ENCODE results near the gene MPPED1. TPM values are rescaled to one million over a fixed set of nuclear protein-coding genes. Genes with fewer than 3 reads are reported as not detected.

Gene MPPED1
- total RNA-seq, 1 donor from 2014 or later = 1.7 TPM

GRCh38 chr22:43516996-43517635 is 105.3 kb downstream of the MPPED1 start:
- H3K36me3 Mint-ChIP-seq (ENCODE audit: low read depth) = no peaks in the 10 kb centered on the region
- H3K27me3 Mint-ChIP-seq (ENCODE audit: low read depth) = peaks cover 5% of the 10 kb centered on the region
- H3K4me3 Mint-ChIP-seq = no peak overlapping the region
- H3K9me3 Mint-ChIP-seq = no peaks in the 10 kb centered on the region
- TF ChIP-seq, protein P1, sequence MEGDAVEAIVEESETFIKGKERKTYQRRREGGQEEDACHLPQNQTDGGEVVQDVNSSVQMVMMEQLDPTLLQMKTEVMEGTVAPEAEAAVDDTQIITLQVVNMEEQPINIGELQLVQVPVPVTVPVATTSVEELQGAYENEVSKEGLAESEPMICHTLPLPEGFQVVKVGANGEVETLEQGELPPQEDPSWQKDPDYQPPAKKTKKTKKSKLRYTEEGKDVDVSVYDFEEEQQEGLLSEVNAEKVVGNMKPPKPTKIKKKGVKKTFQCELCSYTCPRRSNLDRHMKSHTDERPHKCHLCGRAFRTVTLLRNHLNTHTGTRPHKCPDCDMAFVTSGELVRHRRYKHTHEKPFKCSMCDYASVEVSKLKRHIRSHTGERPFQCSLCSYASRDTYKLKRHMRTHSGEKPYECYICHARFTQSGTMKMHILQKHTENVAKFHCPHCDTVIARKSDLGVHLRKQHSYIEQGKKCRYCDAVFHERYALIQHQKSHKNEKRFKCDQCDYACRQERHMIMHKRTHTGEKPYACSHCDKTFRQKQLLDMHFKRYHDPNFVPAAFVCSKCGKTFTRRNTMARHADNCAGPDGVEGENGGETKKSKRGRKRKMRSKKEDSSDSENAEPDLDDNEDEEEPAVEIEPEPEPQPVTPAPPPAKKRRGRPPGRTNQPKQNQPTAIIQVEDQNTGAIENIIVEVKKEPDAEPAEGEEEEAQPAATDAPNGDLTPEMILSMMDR (conservative IDR thresholded peaks at IDR 0.05) = no peak
- DNase-seq (ENCODE audit: low read depth, low spot score) = no peak
- H3K27ac Mint-ChIP-seq (ENCODE audit: unreplicated experiment) = peak overlapping the region; percentile 19
- H3K4me1 Mint-ChIP-seq = no peaks in the 10 kb centered on the region

- Mint-ChIP-seq H3K27me3 (ENCODE audit: low read depth) (peaks cover 5% of the 10 kb centered on the region), H3K9me3 (no peaks in the 10 kb centered on the region), H3K4me3 (no peak overlapping the region), H3K4me1 (no peaks in the 10 kb centered on the region), H3K36me3 (ENCODE audit: low read depth) (no peaks in the 10 kb centered on the region), H3K27ac (ENCODE audit: unreplicated experiment) (no peak overlapping the region)
- TF ChIP-seq, protein P1 (conservative IDR thresholded peaks at IDR 0.05) = no peak
- no peak for DNase-seq (ENCODE audit: low read depth, low spot score)
Observed at GRCh38 chr22:43520632-43521039, 108.8 kb downstream of the MPPED1 start.

DNA sequence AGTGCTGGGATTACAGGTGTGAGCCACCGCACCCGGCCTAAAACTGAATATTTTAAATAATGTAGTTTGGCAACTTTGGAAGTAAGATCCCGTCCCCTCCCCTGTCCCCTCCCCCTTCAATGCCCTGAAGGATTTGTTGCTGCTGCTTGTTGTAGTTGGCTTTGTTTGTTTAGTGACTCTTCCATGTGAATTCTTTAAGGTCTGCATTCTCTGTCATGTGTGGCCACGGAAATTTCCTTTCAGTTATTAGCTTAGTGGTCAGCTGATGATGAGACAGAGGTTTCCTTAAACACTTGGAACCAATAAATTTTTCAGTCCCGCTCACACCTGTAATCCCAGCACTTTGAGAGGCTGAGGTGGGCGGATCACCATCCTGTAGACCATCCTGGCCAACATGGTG is 109.9 kb downstream of the MPPED1 start:
- TF ChIP-seq, protein P1 (conservative IDR thresholded peaks at IDR 0.05) = no peak
- DNase-seq (ENCODE audit: low read depth, low spot score) = no peak
- H3K9me3 Mint-ChIP-seq = no peaks in the 10 kb centered on the region
- H3K4me1 Mint-ChIP-seq = no peaks in the 10 kb centered on the region
- H3K27me3 Mint-ChIP-seq (ENCODE audit: low read depth) = peaks cover 5% of the 10 kb centered on the region
- no peak overlapping the region for H3K4me3 Mint-ChIP-seq
- H3K27ac Mint-ChIP-seq (ENCODE audit: unreplicated experiment) = no peak overlapping the region
- no peaks in the 10 kb centered on the region for H3K36me3 Mint-ChIP-seq (ENCODE audit: low read depth)

- H3K36me3 Mint-ChIP-seq (ENCODE audit: low read depth) = no peaks in the 10 kb centered on the region
- H3K4me1 Mint-ChIP-seq = no peaks in the 10 kb centered on the region
- H3K9me3 Mint-ChIP-seq = no peaks in the 10 kb centered on the region
- DNase-seq (ENCODE audit: low read depth, low spot score) = no peak
- H3K4me3 Mint-ChIP-seq = no peak overlapping the region
- H3K27me3 Mint-ChIP-seq (ENCODE audit: low read depth) = no peaks in the 10 kb centered on the region
- TF ChIP-seq, protein P1 (conservative IDR thresholded peaks at IDR 0.05) = no peak
- no peak overlapping the region for H3K27ac Mint-ChIP-seq (ENCODE audit: unreplicated experiment)
Observed at GRCh38 chr22:43526117-43526655, 114.4 kb downstream of the MPPED1 start.

- Mint-ChIP-seq H3K4me3 (no peak overlapping the region), H3K36me3 (ENCODE audit: low read depth) (no peaks in the 10 kb centered on the region), H3K4me1 (no peaks in the 10 kb centered on the region), H3K27me3 (ENCODE audit: low read depth) (no peaks in the 10 kb centered on the region), H3K27ac (ENCODE audit: unreplicated experiment) (no peak overlapping the region), H3K9me3 (no peaks in the 10 kb centered on the region)
- no peak for DNase-seq (ENCODE audit: low read depth, low spot score)
- TF ChIP-seq, protein P1 (conservative IDR thresholded peaks at IDR 0.05) = no peak
Observed at GRCh38 chr22:43526946-43527345, 115.1 kb downstream of the MPPED1 start.
